ENCODE results near the gene MCHR1.

MCHR1 gene

GRCh38 chr22:40703736-40704135 lies 24.5 kb downstream of the MCHR1 start:
- no peak for TF ChIP-seq CTCF (conservative IDR thresholded peaks at IDR 0.05)
- H3K27ac ChIP-seq: no peak overlapping the region

DNA sequence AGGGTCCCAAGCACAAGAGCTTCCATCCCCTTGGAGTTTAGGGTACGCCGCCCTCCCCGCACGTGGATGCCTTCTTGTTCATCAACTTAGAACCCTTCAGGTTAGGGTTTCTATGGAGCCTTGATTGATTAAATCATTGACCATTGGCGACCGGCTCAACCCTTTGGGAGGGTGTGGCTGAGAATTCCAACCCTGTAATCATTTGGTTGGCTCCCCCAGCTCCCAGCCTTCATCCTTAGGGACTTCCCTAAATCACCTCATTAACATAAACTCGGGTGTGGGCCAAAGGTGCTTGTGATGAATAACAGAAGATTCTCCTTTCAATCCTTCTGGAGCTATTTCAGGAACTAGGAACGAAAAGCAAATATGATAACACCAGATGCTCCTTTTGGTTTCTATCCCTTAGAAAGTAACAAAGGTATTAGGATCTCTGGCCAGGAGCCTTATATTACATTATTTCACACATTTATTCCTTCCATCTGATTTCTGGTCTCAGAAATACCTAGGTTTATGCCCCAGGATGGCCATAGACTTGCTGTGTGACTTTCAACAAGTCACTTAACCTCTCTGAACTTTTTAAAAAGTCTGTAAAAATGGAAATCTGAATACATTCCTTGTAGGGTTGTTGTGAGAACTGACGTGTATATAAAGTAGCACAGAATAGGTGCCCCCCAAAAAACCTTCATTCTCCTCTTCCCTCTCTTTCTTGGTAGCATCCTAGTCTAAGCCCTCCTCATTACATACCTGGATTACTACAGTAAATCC lies 26.8 kb downstream of the MCHR1 start:
- TF ChIP-seq CTCF (conservative IDR thresholded peaks at IDR 0.05): no peak
- no peak overlapping the region for H3K27ac ChIP-seq

DNA sequence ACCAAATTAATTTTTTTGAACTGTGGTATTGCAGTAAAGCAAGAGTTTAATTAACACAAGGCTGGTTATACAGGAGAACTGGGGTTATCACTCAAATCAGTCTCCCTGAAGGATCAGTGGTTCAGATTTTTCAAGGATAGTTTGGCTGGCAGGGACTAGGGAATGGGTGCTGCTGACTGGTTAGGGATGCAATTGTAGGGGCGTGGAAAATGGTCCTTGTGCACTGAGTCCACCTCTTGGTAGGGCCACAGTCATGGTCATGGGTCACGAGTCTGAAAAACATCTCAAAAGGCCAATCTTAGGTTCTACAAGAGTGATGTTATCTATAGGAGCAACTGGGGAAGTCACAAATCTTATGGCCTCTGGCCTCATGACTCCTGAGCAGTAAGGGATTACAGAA lies 27.9 kb downstream of the MCHR1 start:
- TF ChIP-seq CTCF (conservative IDR thresholded peaks at IDR 0.05): no peak
- no peak overlapping the region for H3K27ac ChIP-seq

DNA sequence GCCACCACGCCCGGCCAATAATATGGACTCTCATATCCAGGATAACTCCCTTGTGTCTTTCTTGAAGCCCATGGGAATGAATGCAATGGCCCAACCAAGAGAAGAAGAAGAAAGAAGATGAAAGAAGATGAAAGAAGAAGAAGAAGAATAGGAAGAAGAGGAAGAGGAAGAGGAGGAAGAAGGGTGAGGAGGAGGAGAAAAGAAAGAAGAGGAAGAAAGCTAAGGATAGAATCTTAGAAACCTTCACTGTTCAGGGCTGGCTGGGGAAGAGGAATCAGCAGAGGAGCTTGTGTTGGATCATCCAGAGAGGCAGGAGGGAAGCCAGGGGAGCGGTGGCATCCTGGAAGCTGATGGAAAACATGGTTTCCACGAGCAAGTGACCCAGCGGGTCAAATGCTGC lies 28.9 kb downstream of the MCHR1 start:
- no peak for TF ChIP-seq CTCF (conservative IDR thresholded peaks at IDR 0.05)
- H3K27ac ChIP-seq: no peak overlapping the region

GRCh38 chr22:40709752-40710413 lies 30.6 kb downstream of the MCHR1 start:
- no peak overlapping the region for H3K27ac ChIP-seq
- TF ChIP-seq CTCF (conservative IDR thresholded peaks at IDR 0.05): no peak

GRCh38 chr22:40712311-40712710 lies 33.0 kb downstream of the MCHR1 start:
- H3K27ac ChIP-seq: no peak overlapping the region
- TF ChIP-seq CTCF (conservative IDR thresholded peaks at IDR 0.05): no peak

- TF ChIP-seq CTCF (conservative IDR thresholded peaks at IDR 0.05): no peak
- H3K27ac ChIP-seq: no peak overlapping the region
Observed at GRCh38 chr22:40714499-40715337, 35.4 kb downstream of the MCHR1 start.
